RWPE1 (cell line): Measurements from ENCODE around the gene DVL1.

Experiments used
- CTCF ChIA-PET: fragments of 350-600 bp; sonication (Branson Sonifier 250); formaldehyde crosslinking; extraction: SDS; loops from one replicate; lab custom pipeline; 2021; lab: Yijun Ruan, JAX
- POLR2A ChIA-PET: fragments of 400-600 bp; formaldehyde crosslinking; extraction: SDS; loops from one replicate; lab custom pipeline; 2020; ENCODE audit warnings: antibody characterized with exemption; ENCODE audit not compliant: low non-redundant PET; lab: Yijun Ruan, JAX
- DNase-seq: peaks from one replicate; pipeline ENCODE4 v3.0.0; 2012; ENCODE audit warnings: low spot score
- H3K27ac ChIP-seq: fragments of 450-650 bp; 2 replicates; pipeline ENCODE4 v1.5.1; 2017
- TF ChIP-seq, protein P1 (sequence below): fragments of 450-650 bp; conservative IDR thresholded peaks from 2 replicates; pipeline ENCODE4 v1.5.1; 2017; ENCODE audit warnings: low read depth, mild to moderate bottlenecking

The DVL1 gene

DNA sequence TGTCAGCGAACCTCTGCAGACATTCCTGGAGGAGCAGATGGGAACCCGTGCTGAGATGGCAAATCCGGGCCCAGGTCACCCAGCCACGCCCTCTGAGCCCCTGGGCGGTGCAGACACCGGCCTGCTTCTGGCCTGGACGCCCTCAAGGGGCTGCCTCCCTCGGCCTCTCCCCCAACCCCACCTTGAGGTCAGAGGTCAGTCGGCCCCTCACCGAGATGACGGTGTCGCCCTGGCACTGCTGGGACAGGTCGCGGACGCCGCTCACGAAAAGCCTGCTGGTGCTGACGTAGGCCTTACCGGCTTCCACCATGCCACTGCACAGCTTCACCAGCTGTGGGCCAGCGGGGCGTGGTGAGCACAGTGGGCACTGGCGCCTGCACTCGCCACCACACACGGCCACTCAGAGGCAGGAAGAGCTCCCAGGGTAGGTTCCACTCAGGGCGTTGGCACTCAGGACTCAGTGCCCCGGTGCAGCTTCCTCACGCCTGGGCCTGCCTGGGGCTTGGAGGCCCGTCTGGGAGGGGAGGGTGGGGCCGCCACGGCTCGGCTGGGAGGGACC is 46.2 kb downstream of the DVL1 start:
- ChIA-PET POLR2A (interaction anchor here (0.6 kb wide), 1 partner anchor 180 kb away, joined by 3 read pairs; no protein-coding TSS in a partner anchor), CTCF (no interaction called here)
- TF ChIP-seq, protein P1, sequence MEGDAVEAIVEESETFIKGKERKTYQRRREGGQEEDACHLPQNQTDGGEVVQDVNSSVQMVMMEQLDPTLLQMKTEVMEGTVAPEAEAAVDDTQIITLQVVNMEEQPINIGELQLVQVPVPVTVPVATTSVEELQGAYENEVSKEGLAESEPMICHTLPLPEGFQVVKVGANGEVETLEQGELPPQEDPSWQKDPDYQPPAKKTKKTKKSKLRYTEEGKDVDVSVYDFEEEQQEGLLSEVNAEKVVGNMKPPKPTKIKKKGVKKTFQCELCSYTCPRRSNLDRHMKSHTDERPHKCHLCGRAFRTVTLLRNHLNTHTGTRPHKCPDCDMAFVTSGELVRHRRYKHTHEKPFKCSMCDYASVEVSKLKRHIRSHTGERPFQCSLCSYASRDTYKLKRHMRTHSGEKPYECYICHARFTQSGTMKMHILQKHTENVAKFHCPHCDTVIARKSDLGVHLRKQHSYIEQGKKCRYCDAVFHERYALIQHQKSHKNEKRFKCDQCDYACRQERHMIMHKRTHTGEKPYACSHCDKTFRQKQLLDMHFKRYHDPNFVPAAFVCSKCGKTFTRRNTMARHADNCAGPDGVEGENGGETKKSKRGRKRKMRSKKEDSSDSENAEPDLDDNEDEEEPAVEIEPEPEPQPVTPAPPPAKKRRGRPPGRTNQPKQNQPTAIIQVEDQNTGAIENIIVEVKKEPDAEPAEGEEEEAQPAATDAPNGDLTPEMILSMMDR = no peak
- peak overlapping the region; percentile 100 for H3K27ac ChIP-seq
- no peak for DNase-seq

DNA sequence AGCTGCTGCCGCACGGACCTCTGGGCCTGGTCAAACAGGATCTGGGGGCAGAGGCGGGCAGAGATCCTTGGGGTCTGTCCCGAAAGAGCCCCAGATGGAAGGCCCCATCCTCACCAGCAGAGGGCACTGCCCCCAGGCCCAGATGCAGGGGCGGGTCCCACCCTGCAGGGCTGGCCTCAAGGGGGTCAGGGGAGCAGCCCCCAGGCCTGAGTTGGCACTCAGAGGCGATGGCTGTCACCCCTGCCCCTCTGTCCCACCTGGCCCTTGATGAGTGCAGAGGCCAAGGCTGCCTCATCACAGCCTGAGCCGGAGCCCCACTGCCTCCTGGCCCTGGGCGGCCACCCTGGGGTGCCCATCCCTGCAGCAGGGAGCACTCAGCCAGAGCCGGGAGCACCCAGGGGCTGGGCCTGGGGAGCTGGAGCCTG is 47.2 kb downstream of the DVL1 start:
- no peak for DNase-seq
- ChIA-PET POLR2A (no interaction called here), CTCF (interaction anchor here (0.6 kb wide), 1 partner anchor 10 kb away, joined by 3 read pairs; no protein-coding TSS in a partner anchor)
- TF ChIP-seq, protein P1 = peak; percentile 34
- peak overlapping the region; percentile 100 for H3K27ac ChIP-seq

DNA sequence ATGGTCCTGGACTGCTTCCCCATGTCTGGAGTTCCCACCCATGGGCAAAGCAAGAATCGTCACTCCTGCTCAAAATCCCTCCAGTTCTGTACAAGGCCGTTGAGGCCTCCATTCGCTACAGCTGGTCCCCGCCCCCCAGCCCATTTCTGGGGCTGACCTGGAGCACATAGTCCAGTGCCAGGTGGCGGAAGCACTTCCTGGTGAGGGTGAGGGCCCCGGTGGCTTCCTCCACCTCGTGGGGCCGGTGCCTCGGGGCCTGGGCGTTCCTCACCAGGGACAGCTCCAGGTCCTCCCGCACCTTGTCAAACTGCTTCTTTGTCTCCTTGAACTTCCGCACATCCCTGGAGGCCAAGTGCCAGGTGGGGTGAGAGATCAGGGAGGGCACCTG is 48.9 kb downstream of the DVL1 start:
- ChIA-PET CTCF (interaction anchor here (0.5 to 1.5 kb wide), 5 partner anchors 9 to 184 kb away, joined by 3 to 7 read pairs (median 5); partner anchors contain the start of gene C1orf159), POLR2A (no interaction called here)
- no peak for DNase-seq
- H3K27ac ChIP-seq = peak overlapping the region; percentile 100
- TF ChIP-seq, protein P1 = no peak

DNA sequence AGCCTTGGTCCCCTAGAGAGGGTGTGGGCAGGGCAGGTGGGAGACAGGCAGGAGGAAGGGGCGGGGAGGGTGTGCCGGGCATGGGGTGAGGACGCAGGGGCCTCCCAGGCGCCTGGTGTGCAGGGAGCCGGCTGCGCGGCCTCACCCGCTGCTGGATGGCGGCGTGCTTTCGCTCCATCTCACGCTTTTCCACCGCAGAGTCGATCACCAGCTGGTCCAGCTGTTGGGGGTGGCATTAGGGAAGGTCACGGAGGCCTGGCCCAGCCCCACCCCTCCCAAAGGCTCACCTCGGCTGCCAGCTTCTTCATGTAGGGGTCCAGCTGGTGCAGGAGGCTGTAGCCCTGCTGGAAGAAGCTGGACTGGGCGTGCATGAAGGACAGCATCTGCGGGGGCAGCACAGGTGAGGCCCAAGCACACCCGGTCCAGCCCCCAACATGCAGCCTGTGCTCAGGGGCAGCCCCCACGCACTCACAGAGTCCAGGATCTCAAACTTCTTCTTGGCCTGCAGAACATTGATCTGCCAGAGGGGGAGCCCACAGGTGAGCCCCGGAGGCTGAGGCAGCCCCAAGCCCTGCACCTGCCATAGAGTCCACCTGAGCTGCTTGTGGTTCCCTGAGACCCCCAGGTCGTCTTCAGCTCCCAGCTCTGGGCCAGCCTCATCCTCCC is 49.4 kb downstream of the DVL1 start:
- DNase-seq = no peak
- ChIA-PET POLR2A (no interaction called here), CTCF (interaction anchor here (0.6 to 1.5 kb wide), 4 partner anchors 8 to 184 kb away, joined by 3 to 7 read pairs (median 4); partner anchors contain the start of gene C1orf159)
- TF ChIP-seq, protein P1 = peak; percentile 39
- H3K27ac ChIP-seq = peak overlapping the region; percentile 100

DNA sequence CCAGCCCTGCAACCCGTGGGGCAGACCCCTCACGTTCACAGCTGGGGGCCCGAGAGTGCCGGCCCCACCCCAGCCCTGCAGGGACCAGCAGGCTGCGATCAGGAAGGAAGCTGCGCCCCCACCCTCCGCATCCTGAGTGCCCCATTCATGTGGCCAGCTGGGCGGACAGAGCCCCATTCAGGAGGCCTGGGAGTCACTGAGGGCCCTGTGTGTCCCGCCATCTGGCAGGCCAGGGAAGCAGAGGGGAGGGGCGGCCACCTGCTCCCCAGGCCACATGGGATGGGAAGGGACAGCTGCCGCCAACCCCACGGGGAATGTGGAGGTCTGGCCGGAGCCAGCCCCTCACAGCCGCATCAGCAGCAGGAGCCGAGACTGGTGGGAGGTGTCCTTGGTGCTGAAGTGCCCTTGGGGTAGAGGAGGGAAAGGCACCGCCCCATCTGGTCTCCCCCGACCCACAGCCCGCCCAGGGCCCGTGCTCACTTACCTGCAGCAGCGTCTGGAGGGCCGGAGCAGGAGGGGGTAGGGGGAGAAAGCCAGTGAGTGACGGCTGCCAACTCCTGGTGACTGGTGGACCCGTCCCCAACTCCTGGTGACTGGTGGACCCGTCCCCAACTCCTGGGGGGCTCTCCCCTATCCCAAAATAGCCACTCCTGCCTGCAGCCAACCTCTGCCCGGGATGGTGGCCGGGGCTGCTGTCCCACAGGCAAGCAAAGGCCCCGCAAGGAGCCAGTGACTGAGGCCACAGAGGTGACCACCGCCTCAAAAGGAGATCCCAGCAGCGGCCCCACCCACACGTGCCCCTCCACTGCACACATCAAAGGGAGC is 50.1 kb downstream of the DVL1 start:
- ChIA-PET CTCF (interaction anchor here (0.6 to 1.5 kb wide), 4 partner anchors 8 to 50 kb away, joined by 3 to 7 read pairs (median 4); no protein-coding TSS in a partner anchor), POLR2A (no interaction called here)
- H3K27ac ChIP-seq = peak overlapping the region; percentile 100
- DNase-seq = no peak
- TF ChIP-seq, protein P1 = no peak

DNA sequence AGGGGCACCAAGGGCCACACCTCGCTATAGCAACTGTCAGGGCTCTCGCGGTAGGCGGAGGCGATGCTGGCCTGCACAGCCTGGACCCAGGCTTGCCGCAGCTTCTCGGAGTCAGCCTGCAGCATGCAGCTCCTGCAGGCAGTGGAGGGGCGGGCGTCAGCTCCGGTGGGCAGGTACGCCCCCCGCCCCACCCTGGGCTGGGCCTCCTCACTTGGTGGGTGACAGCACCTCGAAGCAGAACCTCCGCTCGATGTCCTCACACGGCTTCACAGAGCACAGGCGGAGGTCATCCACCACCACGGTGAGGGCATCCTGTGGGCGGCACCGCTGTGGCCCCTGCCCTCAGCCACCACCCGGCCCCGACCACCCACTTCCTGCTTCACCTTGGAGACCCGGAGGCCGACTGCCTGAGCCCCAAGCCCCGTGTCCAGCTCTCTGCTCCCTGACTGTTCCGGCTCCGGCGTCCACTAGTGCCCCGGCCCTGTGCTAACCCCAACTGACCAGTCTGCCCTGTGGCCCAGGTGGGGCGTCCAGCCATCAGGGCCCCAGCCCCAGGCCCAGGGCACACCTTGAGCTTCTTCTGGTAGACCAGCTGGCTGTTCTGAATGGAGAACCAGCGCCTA is 51.3 kb downstream of the DVL1 start:
- H3K27ac ChIP-seq = peak overlapping the region; percentile 27
- DNase-seq = no peak
- POLR2A ChIA-PET = no interaction called here
- CTCF ChIA-PET = interaction anchor here (1.1 kb wide), 1 partner anchor 46 kb away, joined by 6 read pairs; no protein-coding TSS in a partner anchor
- TF ChIP-seq, protein P1 = no peak
